DND-41 (cell line): Measurements from ENCODE around the gene HBG2.

ENCODE experiments used
- CTCF ChIP-seq: IDR thresholded peaks from 2 replicates; pipeline ENCODE4 v1.5.1; 2012; ENCODE audit warnings: borderline replicate concordance, low read length, moderate library complexity, mild to moderate bottlenecking; ENCODE audit not compliant: poor library complexity, severe bottlenecking; ENCODE audit errors: extremely low read depth
- EZH2 ChIP-seq: IDR thresholded peaks from 3 replicates; pipeline ENCODE4 v1.6.1; 2012; ENCODE audit warnings: borderline replicate concordance, low read depth, mild to moderate bottlenecking, moderate library complexity, low read length, inconsistent platforms; ENCODE audit not compliant: severe bottlenecking

- TF ChIP-seq CTCF (no peak), EZH2 (no peak)
Observed at GRCh38 chr11:5288108-5288905, 33.7 kb upstream of the HBG2 start.
